H54 (cell line): ENCODE data around the gene SHISAL1.
"Not testable (repeated sequence)": the region's sequence is repeated elsewhere in the genome, so short reads cannot be mapped to it uniquely, and the experiment has no call there.

Experiments
- DNase-seq: peaks from one replicate; pipeline ENCODE4 v3.0.0; 2011; ENCODE audit warnings: low spot score, mixed read lengths; ENCODE audit not compliant: insufficient read length
- FAIRE-seq: peaks from 3 replicates; lab custom pipeline; 2011; peaks lifted over from hg19 to GRCh38; lab: Jason Lieb, UNC
- POLR2A ChIP-seq: IDR thresholded peaks from 2 replicates; pipeline ENCODE4 v1.6.1; 2011; ENCODE audit warnings: low read depth, mild to moderate bottlenecking, low read length

Gene SHISAL1

GRCh38 chr22:44256085-44256484 lies 56.7 kb downstream of the SHISAL1 start:
- FAIRE-seq (no peak), DNase-seq (no peak)
- TF ChIP-seq POLR2A, result no peak

- TF ChIP-seq POLR2A, result no peak
- DNase-seq, result no peak
- no peak for FAIRE-seq
Observed at GRCh38 chr22:44254811-44255210, 57.9 kb downstream of the SHISAL1 start.

GRCh38 chr22:44249376-44250147 lies 63.2 kb downstream of the SHISAL1 start:
- no peak for TF ChIP-seq POLR2A
- DNase-seq (no peak), FAIRE-seq (no peak)

- no peak for FAIRE-seq
- no peak for TF ChIP-seq POLR2A
Observed at GRCh38 chr22:44248926-44249325, 63.8 kb downstream of the SHISAL1 start.

GRCh38 chr22:44247923-44248892 lies 64.5 kb downstream of the SHISAL1 start:
- FAIRE-seq (no peak), DNase-seq (no peak)
- TF ChIP-seq POLR2A, result no peak

More at GRCh38 chr22:44248926-44249325, 63.8 kb downstream of the SHISAL1 start:
- DNase-seq, result no peak

GRCh38 chr22:44247346-44247745 lies 65.4 kb downstream of the SHISAL1 start:
- TF ChIP-seq POLR2A, result no peak
- FAIRE-seq, result no peak
- no peak for DNase-seq

- no peak for DNase-seq
- FAIRE-seq, result no peak
- no peak for TF ChIP-seq POLR2A
Observed at GRCh38 chr22:44246615-44247326, 66.0 kb downstream of the SHISAL1 start.

GRCh38 chr22:44245867-44246266 lies 66.9 kb downstream of the SHISAL1 start:
- no peak for DNase-seq
- no peak for FAIRE-seq
- no peak for TF ChIP-seq POLR2A

GRCh38 chr22:44245438-44245837 lies 67.3 kb downstream of the SHISAL1 start:
- no peak for TF ChIP-seq POLR2A
- no peak for FAIRE-seq
- DNase-seq, result no peak

GRCh38 chr22:44244265-44244822 lies 68.4 kb downstream of the SHISAL1 start:
- TF ChIP-seq POLR2A, result no peak
- FAIRE-seq (no peak), DNase-seq (no peak)

- DNase-seq (no peak), FAIRE-seq (no peak)
Observed at GRCh38 chr22:44243761-44244160, 69.0 kb downstream of the SHISAL1 start.

GRCh38 chr22:44242946-44243724 lies 69.6 kb downstream of the SHISAL1 start:
- no peak for DNase-seq
- no peak for FAIRE-seq
- TF ChIP-seq POLR2A, result no peak

More at GRCh38 chr22:44243761-44244160, 69.0 kb downstream of the SHISAL1 start:
- TF ChIP-seq POLR2A, result no peak

- FAIRE-seq, result not testable (repeated sequence)
Observed at GRCh38 chr22:44241121-44241520, 71.6 kb downstream of the SHISAL1 start.

More at GRCh38 chr22:44241121-44241520, 71.6 kb downstream of the SHISAL1 start:
- not testable (repeated sequence) for DNase-seq
